Endothelial cell of umbilical vein (primary cell): ENCODE data around the gene TOLLIP. TPM values are rescaled to one million over a fixed set of nuclear protein-coding genes. Genes with fewer than 3 reads are reported as not detected.

Experiments used
- BruUV-seq: library from RNA; stranded (reverse); fragments of 400-500 nt; replicated peaks from 2 replicates; lab custom pipeline; 2021; lab: Mats Ljungman, UMichigan
- CTCF ChIA-PET: fragments of 300-600, 350-600 bp; sonication (Branson Sonifier 250); formaldehyde crosslinking; loops from one replicate; lab custom pipeline; 2021; ENCODE audit warnings: antibody characterized with exemption, inconsistent platforms; lab: Charles Lee
- POLR2A ChIA-PET: fragments of 300-600, 350-600 bp; sonication (Branson Sonifier 250); formaldehyde crosslinking; loops from one replicate; lab custom pipeline; 2021; ENCODE audit warnings: antibody characterized with exemption, inconsistent platforms; lab: Charles Lee
- DNase-seq: peaks from one replicate; pipeline ENCODE4 v3.0.0-alpha.2; 2011; ENCODE audit warnings: low read depth, low spot score
- FAIRE-seq: peaks from 2 replicates; lab custom pipeline; 2011; peaks lifted over from hg19 to GRCh38; lab: Jason Lieb, UNC
- H2AFZ ChIP-seq: 2 replicates; pipeline ENCODE4 v1.6.0; 2012; ENCODE audit warnings: low read depth, low read length, control low read depth, inconsistent platforms
- H3K27ac ChIP-seq: 2 replicates; pipeline ENCODE4 v1.5.1; 2011; ENCODE audit warnings: low read depth, mild to moderate bottlenecking, control low read depth, low read length, moderate library complexity; ENCODE audit not compliant: insufficient read depth
- H3K27me3 ChIP-seq, 2 experiments: 2 replicates each; pipeline versions ENCODE4 v1.6.0 to v1.6.1; 2011; ENCODE audit warnings: low read length in 2 of 2, mixed read lengths in 1 of 2; ENCODE audit not compliant: control insufficient read depth in 2 of 2, insufficient read depth in 2 of 2
- H3K36me3 ChIP-seq, 2 experiments: 2 replicates in 1 of 2; 3 replicates in 1 of 2; pipeline ENCODE4 v1.5.1; 2011; ENCODE audit warnings: low read length in 2 of 2, mild to moderate bottlenecking in 1 of 2, moderate library complexity in 1 of 2; ENCODE audit not compliant: control insufficient read depth in 2 of 2, insufficient read depth in 2 of 2; ENCODE audit errors: extremely low read depth in 1 of 2
- H3K4me1 ChIP-seq: 3 replicates; pipeline ENCODE4 v1.5.1; 2011; ENCODE audit warnings: mild to moderate bottlenecking, low read length; ENCODE audit not compliant: control insufficient read depth, insufficient read depth; ENCODE audit errors: extremely low read depth
- H3K4me2 ChIP-seq: 2 replicates; pipeline ENCODE4 v1.6.1; 2011; ENCODE audit warnings: low read length, control low read depth, mixed read lengths; ENCODE audit not compliant: insufficient read depth
- H3K4me3 ChIP-seq, 3 experiments: fragments of 200-600 bp in 1 of 3; sonication (generic), shearing (Covaris generic) in 1 of 3; replicated peaks in 1 of 3; 2 replicates each; pipeline ENCODE4 v1.5.1; 2011 to 2016; ENCODE audit warnings: control low read depth in 3 of 3, low read length in 3 of 3, mild to moderate bottlenecking in 2 of 3, inconsistent platforms in 1 of 3, low read depth in 1 of 3, moderate library complexity in 1 of 3; ENCODE audit not compliant: insufficient read depth in 1 of 3
- H3K79me2 ChIP-seq: 2 replicates; pipeline ENCODE4 v1.6.0; 2012; ENCODE audit warnings: low read length, inconsistent platforms; ENCODE audit not compliant: control insufficient read depth, insufficient read depth
- H3K9ac ChIP-seq: replicated peaks from 2 replicates; pipeline ENCODE3; 2011; ENCODE audit warnings: low read length, control low read depth; ENCODE audit not compliant: insufficient read depth; ENCODE audit errors: extremely low read depth
- H3K9me1 ChIP-seq: replicated peaks from 3 replicates; pipeline ENCODE4 v1.6.0; 2011; ENCODE audit warnings: mild to moderate bottlenecking, low read length; ENCODE audit not compliant: control insufficient read depth, insufficient read depth; ENCODE audit errors: extremely low read depth
- H3K9me3 ChIP-seq: replicated peaks from 2 replicates; pipeline ENCODE4 v1.5.1; 2012; ENCODE audit warnings: low read length, inconsistent platforms; ENCODE audit not compliant: control insufficient read depth, insufficient read depth
- H4K20me1 ChIP-seq: replicated peaks from 2 replicates; pipeline ENCODE3; 2011; ENCODE audit warnings: mild to moderate bottlenecking, low read length; ENCODE audit not compliant: control insufficient read depth, insufficient read depth; ENCODE audit errors: extremely low read depth
- EZH2 ChIP-seq: IDR thresholded peaks from 2 replicates; pipeline ENCODE4 v1.6.1; 2012; ENCODE audit warnings: borderline replicate concordance, low read depth, mild to moderate bottlenecking, moderate library complexity, low read length, inconsistent platforms; ENCODE audit not compliant: severe bottlenecking
- FOS ChIP-seq: IDR thresholded peaks from 2 replicates; pipeline ENCODE4 v1.6.1; 2011; ENCODE audit warnings: mild to moderate bottlenecking, low read length, moderate library complexity, borderline replicate concordance; ENCODE audit not compliant: insufficient read depth
- GATA2 ChIP-seq: IDR thresholded peaks from 2 replicates; pipeline ENCODE4 v1.7.0; 2011; ENCODE audit warnings: low read depth, mild to moderate bottlenecking, moderate library complexity, mixed read lengths, low read length; ENCODE audit not compliant: insufficient read length, insufficient read depth
- JUN ChIP-seq: IDR thresholded peaks from 2 replicates; pipeline ENCODE4 v1.6.1; 2011; ENCODE audit warnings: borderline replicate concordance, low read depth; ENCODE audit not compliant: insufficient read length, insufficient read depth
- MYC ChIP-seq: IDR thresholded peaks from one replicate; pipeline ENCODE4 v1.6.1; 2011; ENCODE audit warnings: mild to moderate bottlenecking, low read depth, low read length
- POLR2A ChIP-seq: IDR thresholded peaks from 2 replicates; pipeline ENCODE4 v1.6.1; 2012; ENCODE audit warnings: low read depth, mild to moderate bottlenecking, control low read depth, low read length
- POLR2AphosphoS5 ChIP-seq: IDR thresholded peaks from 2 replicates; pipeline ENCODE4 v1.6.1; 2012; ENCODE audit warnings: low read depth, mild to moderate bottlenecking, control low read depth, low read length, moderate library complexity; ENCODE audit not compliant: insufficient read depth
- dilution Hi-C: fragments of 300-500 bp; cut with MboI; formaldehyde crosslinking; loops from one replicate; pipeline ENCODE4 v1.15.0; 2019; ENCODE audit warnings: low sequenced_read_pairs; ENCODE audit not compliant: extremely low pct_ligation_motif_present
- intact Hi-C: fragments of 100-400 bp; cut with micrococcal nuclease; formaldehyde crosslinking; loops from one replicate; pipeline ENCODE4 v1.10.0; 2022
- polyA plus RNA-seq, 4 experiments: library from polyadenylated mRNA; depleted of rRNA in 3 of 4; stranded (reverse) in 3 of 4; unstranded in 1 of 4; fragments of >200 nt; gene quantifications; 2 replicates each; pipeline versions ENCODE4 v1.2.1 to v1.2.3, GENCODE V29; 2011 to 2012; ENCODE audit warnings: missing spikeins in 1 of 4
- total RNA-seq: library from RNA; stranded (reverse); gene quantifications from 2 replicates; pipeline ENCODE4 v1.2.3, GENCODE V29; 2021
- TF ChIP-seq, protein P1 (sequence below), 2 donors: IDR thresholded peaks; 1 replicate in 1 of 2; 2 replicates in 1 of 2; pipeline ENCODE4 v1.5.1; 2011; ENCODE audit warnings: low read length in 2 of 2, mild to moderate bottlenecking in 2 of 2, moderate library complexity in 2 of 2, control low read depth in 1 of 2, inconsistent platforms in 1 of 2, low read depth in 1 of 2; ENCODE audit not compliant: insufficient read depth in 1 of 2; ENCODE audit errors: extremely low read depth in 1 of 2
- TF ChIP-seq, protein P2 (sequence below): IDR thresholded peaks from 2 replicates; pipeline ENCODE4 v1.6.1; 2011; ENCODE audit not compliant: insufficient read depth, insufficient read length

The TOLLIP gene
- total and polyA plus RNA-seq, 2 donors (not counting 3 experiments of a cell fraction or from before 2014, with no cell fraction given), result 49.6 to 64.8 TPM

DNA sequence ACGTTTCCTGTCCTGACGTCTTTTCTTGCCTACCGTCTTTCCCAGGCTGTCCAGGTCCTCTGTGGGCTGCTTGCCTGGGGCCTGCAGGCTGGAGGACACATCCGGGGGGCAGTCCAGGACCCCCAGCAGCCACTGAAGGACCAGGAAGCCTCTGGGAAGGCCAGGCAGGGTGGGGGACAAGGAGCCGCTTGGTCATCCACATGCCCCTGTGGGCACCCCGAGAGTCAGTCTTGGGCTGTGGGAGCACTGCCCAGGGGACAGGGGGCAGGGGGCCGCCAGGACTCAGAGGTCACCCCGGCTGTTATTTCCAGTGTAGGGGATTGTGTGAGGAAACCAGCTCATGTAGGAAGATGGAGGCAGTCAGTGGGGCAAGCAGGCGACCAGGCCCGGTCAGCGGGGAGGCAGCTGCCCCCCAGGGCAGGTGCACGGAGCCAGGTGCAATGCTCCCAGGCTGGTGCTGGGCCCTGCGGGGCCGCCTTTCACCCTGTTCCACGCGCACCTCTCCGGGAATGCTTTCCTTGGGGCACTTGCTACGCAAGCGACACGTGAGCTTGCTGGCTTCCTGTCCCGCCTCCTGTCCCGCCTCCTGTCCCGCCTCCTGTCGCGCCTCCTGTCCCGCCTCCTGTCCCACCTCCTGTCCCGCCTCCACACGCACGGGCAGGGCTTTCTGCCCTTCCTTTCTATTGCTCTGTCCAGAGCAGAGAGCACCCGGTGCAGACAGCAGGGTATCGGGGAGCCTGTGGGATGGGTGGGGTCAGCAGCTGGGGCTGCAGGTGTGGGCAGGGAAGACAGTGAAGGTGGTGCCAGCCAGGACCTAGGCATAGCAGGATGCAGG, 47.0 kb downstream of the TOLLIP start:
- H3K36me3 ChIP-seq, result no peaks in the 10 kb centered on the region
- peaks cover 4% of the 10 kb centered on the region for H3K4me1 ChIP-seq
- POLR2A ChIA-PET, result no interaction called here
- peak overlapping the region; percentile 97 for H2AFZ ChIP-seq
- peak; percentile 97 for FAIRE-seq
- peak; percentile 88 for DNase-seq
- dilution Hi-C loops, result no loop called here
- intact Hi-C loops, result loop anchor here (5.0 kb wide), 2 partner anchors 125 to 310 kb away; partner anchors contain the start of genes BRSK2 and DUSP8
- CTCF ChIA-PET, result interaction anchor here (0.6 to 1.5 kb wide), 4 partner anchors 149 to 312 kb away, joined by 3 to 13 read pairs (median 4); no protein-coding TSS in a partner anchor
- H3K4me2 ChIP-seq, result peak overlapping the region; percentile 81
- no peaks in the 10 kb centered on the region for H3K79me2 ChIP-seq
- H3K27me3 ChIP-seq, result no peaks in the 10 kb centered on the region
- H3K27ac ChIP-seq, result peak overlapping the region; percentile 52
- TSS peak; percentile 31 for BruUV-seq
- peak overlapping the region in 2 of 3 experiments; percentile 36 to 53 for H3K4me3 ChIP-seq
- no peaks in the 10 kb centered on the region for H3K9me1 ChIP-seq
- peak overlapping the region; percentile 46 for H3K9ac ChIP-seq
- TF ChIP-seq POLR2A (peak; percentile 76), EZH2 (no peak), GATA2 (no peak), JUN (no peak), POLR2AphosphoS5 (peak; percentile 71), FOS (no peak), MYC (no peak)
- TF ChIP-seq, protein P1, sequence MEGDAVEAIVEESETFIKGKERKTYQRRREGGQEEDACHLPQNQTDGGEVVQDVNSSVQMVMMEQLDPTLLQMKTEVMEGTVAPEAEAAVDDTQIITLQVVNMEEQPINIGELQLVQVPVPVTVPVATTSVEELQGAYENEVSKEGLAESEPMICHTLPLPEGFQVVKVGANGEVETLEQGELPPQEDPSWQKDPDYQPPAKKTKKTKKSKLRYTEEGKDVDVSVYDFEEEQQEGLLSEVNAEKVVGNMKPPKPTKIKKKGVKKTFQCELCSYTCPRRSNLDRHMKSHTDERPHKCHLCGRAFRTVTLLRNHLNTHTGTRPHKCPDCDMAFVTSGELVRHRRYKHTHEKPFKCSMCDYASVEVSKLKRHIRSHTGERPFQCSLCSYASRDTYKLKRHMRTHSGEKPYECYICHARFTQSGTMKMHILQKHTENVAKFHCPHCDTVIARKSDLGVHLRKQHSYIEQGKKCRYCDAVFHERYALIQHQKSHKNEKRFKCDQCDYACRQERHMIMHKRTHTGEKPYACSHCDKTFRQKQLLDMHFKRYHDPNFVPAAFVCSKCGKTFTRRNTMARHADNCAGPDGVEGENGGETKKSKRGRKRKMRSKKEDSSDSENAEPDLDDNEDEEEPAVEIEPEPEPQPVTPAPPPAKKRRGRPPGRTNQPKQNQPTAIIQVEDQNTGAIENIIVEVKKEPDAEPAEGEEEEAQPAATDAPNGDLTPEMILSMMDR (IDR thresholded peaks at IDR 0.05; ENCODE audit: extremely low read depth in 1 of 2, insufficient read depth in 1 of 2, low read depth in 1 of 2, low read length in 2 of 2), result no peak
- TF ChIP-seq, protein P2, sequence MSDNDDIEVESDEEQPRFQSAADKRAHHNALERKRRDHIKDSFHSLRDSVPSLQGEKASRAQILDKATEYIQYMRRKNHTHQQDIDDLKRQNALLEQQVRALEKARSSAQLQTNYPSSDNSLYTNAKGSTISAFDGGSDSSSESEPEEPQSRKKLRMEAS, result peak; percentile 83
- no peaks in the 10 kb centered on the region for H4K20me1 ChIP-seq
- H3K9me3 ChIP-seq, result no peaks in the 10 kb centered on the region
